Amniotic epithelial cell (primary cell): ENCODE results near the gene STING1.
"Not testable (repeated sequence)": the region's sequence is repeated elsewhere in the genome, so short reads cannot be mapped to it uniquely, and the experiment has no call there.

Experiments used
- DNase-seq: peaks from one replicate; pipeline ENCODE4 v3.0.0-alpha.2; 2010; ENCODE audit warnings: low read depth

The STING1 gene

GRCh38 chr5:139440416-139440815 lies 42.1 kb downstream of the STING1 start:
- DNase-seq: not testable (repeated sequence)

- peak; percentile 86 for DNase-seq
These were observed 43.3 kb downstream of the STING1 start, which contains the start of gene DNAJC18 for GRCh38 chr5:139439013-139439903. Gene DNAJC18, minus strand, starts transcription at chr5:139439525. Its CDS starts 80 bp downstream, at chr5:139439445.

- no peak for DNase-seq
These were observed 43.9 kb downstream of the STING1 start for GRCh38 chr5:139438707-139439012.

GRCh38 chr5:139435676-139436075 lies 46.9 kb downstream of the STING1 start:
- DNase-seq: no peak

- no peak for DNase-seq
These were observed 50.9 kb downstream of the STING1 start for GRCh38 chr5:139431706-139432105.

GRCh38 chr5:139430015-139430414 lies 52.5 kb downstream of the STING1 start:
- no peak for DNase-seq

DNA sequence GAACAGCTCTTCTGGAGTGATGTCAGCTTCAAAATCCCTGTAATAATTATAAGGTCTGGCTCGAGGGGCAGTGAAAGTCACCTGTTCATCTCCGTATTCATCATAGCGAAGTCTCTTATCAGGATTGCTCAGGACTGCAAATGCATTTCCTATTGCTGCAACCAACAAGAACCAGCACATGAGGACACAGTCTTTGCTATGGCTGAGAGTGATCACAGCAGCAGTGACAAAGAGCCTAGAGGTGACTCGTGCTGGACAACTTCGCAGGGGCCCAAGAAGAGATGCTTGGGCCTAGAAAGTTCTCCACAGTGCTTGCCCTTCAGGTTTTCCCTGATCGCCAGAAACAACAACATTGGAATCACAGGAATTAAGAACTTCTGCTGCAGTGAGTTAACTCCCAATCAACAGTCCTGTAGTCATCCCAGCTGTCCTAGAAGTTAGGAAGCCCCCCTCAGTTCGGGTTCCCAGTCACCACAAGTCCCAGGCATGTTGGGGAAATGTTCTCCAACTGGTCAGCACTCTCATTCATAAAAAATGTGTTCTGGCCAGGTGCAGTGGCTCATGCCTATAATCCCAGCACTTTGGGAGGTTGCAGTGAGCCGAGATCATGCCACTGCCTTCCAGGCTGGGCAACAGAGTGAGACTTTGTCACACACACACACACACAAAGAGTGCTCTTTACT lies 56.2 kb downstream of the STING1 start:
- no peak for DNase-seq
